ENCODE measurements around the gene DNAJC13.

DNA sequence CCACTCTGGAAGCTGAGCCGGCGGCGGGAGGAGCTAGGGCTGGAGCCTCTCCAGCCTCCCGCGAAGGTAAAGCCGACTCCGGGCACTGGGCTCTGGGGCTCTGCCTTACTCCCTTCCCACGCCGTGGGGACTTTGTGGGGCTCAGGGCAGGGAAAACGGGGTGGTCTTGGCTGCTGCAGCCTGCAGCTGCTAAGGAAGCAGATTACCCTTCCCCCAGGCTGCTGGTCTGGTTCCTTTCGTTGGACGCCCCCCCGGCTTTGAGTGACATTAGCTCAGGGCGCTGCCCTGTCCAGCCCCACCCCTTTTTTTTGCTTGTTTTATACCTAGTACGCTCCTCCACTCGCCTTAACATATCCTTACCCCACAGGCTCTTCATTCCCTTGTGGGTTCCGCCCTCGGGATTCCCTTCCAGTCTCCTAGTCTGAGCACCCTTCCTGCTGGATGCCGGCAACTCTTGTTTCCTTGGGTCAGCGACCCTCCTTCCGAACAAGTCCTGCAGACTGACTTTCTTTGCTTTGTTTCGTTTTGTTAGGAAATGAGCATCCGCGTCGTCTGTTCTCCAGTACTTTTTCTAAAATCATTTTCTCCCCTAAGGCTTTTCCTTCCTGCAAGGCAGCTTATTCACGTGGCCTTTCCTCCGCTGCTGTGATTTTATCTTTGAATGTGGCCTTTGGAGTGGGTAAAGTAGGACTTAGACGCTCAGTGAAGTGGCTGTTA lies 551 bp downstream of the DNAJC13 start:
- TF ChIP-seq, protein P1, sequence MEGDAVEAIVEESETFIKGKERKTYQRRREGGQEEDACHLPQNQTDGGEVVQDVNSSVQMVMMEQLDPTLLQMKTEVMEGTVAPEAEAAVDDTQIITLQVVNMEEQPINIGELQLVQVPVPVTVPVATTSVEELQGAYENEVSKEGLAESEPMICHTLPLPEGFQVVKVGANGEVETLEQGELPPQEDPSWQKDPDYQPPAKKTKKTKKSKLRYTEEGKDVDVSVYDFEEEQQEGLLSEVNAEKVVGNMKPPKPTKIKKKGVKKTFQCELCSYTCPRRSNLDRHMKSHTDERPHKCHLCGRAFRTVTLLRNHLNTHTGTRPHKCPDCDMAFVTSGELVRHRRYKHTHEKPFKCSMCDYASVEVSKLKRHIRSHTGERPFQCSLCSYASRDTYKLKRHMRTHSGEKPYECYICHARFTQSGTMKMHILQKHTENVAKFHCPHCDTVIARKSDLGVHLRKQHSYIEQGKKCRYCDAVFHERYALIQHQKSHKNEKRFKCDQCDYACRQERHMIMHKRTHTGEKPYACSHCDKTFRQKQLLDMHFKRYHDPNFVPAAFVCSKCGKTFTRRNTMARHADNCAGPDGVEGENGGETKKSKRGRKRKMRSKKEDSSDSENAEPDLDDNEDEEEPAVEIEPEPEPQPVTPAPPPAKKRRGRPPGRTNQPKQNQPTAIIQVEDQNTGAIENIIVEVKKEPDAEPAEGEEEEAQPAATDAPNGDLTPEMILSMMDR (IDR thresholded peaks at IDR 0.05 in 4 of 5, conservative IDR thresholded peaks at IDR 0.05 in 1 of 5) = no peak
- TF ChIP-seq POLR2A (IDR thresholded peaks at IDR 0.05) = no peak

All from gastrocnemius medialis (tissue), 4 donors.